BJ (cell line): ENCODE results near the gene TBC1D17. TPM values are rescaled to one million over a fixed set of nuclear protein-coding genes. Genes with fewer than 3 reads are reported as not detected.

Experiments used
- CTCF ChIA-PET: fragments of 350-600 bp; formaldehyde crosslinking; extraction: SDS; loops from one replicate; lab custom pipeline; 2021; ENCODE audit warnings: antibody characterized with exemption, inconsistent platforms; lab: Yijun Ruan, JAX
- POLR2A ChIA-PET: fragments of 300-600 bp; sonication (Branson Sonifier 250); formaldehyde crosslinking; extraction: SDS; loops from one replicate; lab custom pipeline; 2021; ENCODE audit warnings: antibody characterized with exemption; lab: Charles Lee
- DNase-seq: peaks from one replicate; pipeline ENCODE4 v3.0.0-alpha.2; 2011; ENCODE audit warnings: low read depth
- H3K27me3 ChIP-seq: 2 replicates; pipeline ENCODE4 v1.6.0; 2011; ENCODE audit warnings: low read length; ENCODE audit not compliant: control insufficient read depth, insufficient read depth
- H3K36me3 ChIP-seq: 2 replicates; pipeline ENCODE4 v1.5.1; 2011; ENCODE audit warnings: low read length; ENCODE audit not compliant: control insufficient read depth, insufficient read depth
- H3K4me3 ChIP-seq: 2 replicates; pipeline ENCODE4 v1.5.1; 2011; ENCODE audit warnings: low read depth, mild to moderate bottlenecking, control low read depth, low read length
- polyA minus RNA-seq: library from RNA; depleted of rRNA, polyadenylated mRNA; stranded (reverse); fragments of >200 nt; gene quantifications from 2 replicates; pipeline ENCODE4 v1.2.3, GENCODE V29; 2011; rRNA and poly(A)+ RNA removed
- polyA plus RNA-seq: library from polyadenylated mRNA; depleted of rRNA; stranded (reverse); fragments of >200 nt; gene quantifications from 2 replicates; pipeline ENCODE4 v1.2.3, GENCODE V29; 2011; rRNA removed
- TF ChIP-seq, protein P1 (sequence below): IDR thresholded peaks from 2 replicates; pipeline ENCODE4 v1.5.1; 2011; ENCODE audit warnings: low read depth, mild to moderate bottlenecking, control low read depth, inconsistent platforms, low read length, moderate library complexity; ENCODE audit not compliant: insufficient read depth

The TBC1D17 gene
- polyA plus RNA-seq (17.6 and 26.7 TPM in 2 replicates), polyA minus RNA-seq (20.6 and 23.7 TPM in 2 replicates)

DNA sequence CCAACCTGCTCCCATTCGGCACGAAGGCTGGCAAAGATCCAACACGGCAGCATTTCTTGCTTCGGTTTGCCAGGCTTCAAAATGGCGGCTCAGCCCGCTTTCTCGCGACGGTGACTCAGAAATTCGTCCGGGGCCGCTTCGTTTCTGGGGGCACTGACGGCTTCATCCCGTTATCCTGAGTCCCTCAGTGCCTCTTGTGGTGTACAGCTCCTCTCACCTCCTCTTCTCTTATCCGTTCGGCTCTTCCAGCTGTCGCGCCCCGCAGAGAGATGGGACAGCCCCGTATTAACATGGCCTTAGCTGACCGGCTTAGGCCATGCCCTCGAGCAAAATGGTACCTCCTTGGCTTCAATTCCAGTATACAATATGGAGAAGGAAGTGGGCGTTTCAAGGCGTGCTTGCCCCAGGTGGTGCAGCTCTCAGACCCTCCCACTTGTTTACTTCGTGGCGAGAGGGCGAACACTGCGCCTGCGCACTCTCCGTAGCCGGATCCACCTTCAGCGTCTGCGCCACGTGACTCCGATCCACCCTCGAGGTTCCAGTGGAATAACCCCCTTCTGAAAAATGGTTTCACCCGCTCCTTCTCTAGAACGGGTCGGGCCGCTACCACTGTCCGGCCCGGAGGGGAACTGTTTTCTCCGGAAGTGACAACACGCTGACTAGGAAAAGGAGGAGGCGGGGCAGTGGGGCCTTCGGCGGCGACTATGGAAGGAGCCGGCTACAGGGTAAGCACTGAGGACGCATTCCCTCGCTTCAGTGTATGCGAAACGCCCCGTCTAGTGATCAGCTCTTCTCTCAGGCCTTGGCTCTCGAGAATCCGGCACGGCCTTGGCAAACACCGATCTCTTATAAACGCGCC, at the start of gene TBC1D17, which contains the start of gene AKT1S1:
TSS of gene TBC1D17 (plus strand) at position 683 of the 859 bp plus-strand sequence. CDS start at position 705, 22 bp downstream.
TSS of gene AKT1S1 (minus strand) at position 336 of the 859 bp plus-strand sequence. CDS start 4,060 bp downstream, outside the sequence.
- TF ChIP-seq, protein P1, sequence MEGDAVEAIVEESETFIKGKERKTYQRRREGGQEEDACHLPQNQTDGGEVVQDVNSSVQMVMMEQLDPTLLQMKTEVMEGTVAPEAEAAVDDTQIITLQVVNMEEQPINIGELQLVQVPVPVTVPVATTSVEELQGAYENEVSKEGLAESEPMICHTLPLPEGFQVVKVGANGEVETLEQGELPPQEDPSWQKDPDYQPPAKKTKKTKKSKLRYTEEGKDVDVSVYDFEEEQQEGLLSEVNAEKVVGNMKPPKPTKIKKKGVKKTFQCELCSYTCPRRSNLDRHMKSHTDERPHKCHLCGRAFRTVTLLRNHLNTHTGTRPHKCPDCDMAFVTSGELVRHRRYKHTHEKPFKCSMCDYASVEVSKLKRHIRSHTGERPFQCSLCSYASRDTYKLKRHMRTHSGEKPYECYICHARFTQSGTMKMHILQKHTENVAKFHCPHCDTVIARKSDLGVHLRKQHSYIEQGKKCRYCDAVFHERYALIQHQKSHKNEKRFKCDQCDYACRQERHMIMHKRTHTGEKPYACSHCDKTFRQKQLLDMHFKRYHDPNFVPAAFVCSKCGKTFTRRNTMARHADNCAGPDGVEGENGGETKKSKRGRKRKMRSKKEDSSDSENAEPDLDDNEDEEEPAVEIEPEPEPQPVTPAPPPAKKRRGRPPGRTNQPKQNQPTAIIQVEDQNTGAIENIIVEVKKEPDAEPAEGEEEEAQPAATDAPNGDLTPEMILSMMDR: no peak
- peaks cover 20% of the 10 kb centered on the region for H3K36me3 ChIP-seq
- peak; percentile 99 for DNase-seq
- ChIA-PET POLR2A (interaction anchor here (0.6 to 1.2 kb wide), 5 partner anchors 12 to 201 kb away, joined by 3 to 4 read pairs (median 3); partner anchors contain the start of gene PTOV1), CTCF (interaction anchor here (0.8 kb wide), 1 partner anchor 9 kb away, joined by 3 read pairs; no protein-coding TSS in a partner anchor)
- H3K4me3 ChIP-seq: peak within 1 kb of the TSS; percentile 83
- no peaks in the 10 kb centered on the region for H3K27me3 ChIP-seq

DNA sequence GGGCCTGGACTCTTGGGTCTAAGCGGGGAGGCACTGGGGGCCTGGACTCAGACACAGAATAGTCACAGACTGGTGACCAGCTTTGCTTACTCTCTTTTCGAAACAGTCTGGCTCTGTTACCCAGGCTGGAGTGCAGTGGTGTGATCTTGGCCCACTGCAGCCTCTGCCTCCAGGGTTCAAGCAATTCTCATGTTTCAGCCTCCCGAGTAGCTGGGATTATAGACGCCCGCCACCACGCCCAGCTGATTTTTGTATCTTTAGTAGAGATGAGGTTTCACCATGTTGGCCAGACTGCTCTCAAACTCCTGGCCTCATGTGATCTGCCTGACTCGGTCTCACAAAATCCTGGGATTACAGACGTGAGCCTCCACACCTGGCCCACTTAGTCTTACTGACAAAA, 48.3 kb upstream of the TBC1D17 start:
- Histone ChIP-seq H3K36me3 (peaks cover 35% of the 10 kb centered on the region), H3K4me3 (no peak overlapping the region), H3K27me3 (no peaks in the 10 kb centered on the region)
- no peak for DNase-seq
- ChIA-PET POLR2A (no interaction called here), CTCF (no interaction called here)
- TF ChIP-seq, protein P1: no peak

GRCh38 chr19:49829721-49830120, 47.8 kb upstream of the TBC1D17 start:
- Histone ChIP-seq H3K27me3 (no peaks in the 10 kb centered on the region), H3K4me3 (no peak overlapping the region), H3K36me3 (peaks cover 36% of the 10 kb centered on the region)
- DNase-seq: no peak
- ChIA-PET CTCF (no interaction called here), POLR2A (no interaction called here)
- TF ChIP-seq, protein P1: no peak

DNA sequence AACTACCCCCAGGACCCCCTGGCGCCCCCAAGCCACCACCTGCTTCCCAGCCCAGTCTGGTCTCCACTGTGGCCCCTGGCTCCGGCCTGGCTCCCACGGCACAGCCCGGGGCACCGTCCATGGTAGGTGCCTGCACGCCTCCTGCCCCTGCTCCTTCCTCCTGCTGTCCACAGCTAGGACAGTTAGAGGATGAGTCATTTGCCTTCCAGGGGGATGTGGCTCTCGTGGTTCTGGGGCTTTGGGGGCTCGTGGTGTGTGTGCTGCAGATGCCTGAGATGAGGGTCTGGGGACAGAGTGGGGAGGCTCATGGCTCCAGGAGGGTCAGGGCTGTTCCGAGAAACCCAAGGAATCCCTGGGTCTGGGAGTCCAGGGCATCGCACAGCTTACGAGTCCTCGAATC, 46.7 kb upstream of the TBC1D17 start:
- H3K36me3 ChIP-seq: peaks cover 44% of the 10 kb centered on the region
- ChIA-PET CTCF (no interaction called here), POLR2A (no interaction called here)
- no peak overlapping the region for H3K4me3 ChIP-seq
- TF ChIP-seq, protein P1: no peak
- no peak for DNase-seq
- H3K27me3 ChIP-seq: no peaks in the 10 kb centered on the region

- TF ChIP-seq, protein P1: no peak
- Histone ChIP-seq H3K4me3 (no peak overlapping the region), H3K36me3 (peaks cover 48% of the 10 kb centered on the region), H3K27me3 (no peaks in the 10 kb centered on the region)
- POLR2A ChIA-PET: no interaction called here
- CTCF ChIA-PET: no interaction called here
- no peak for DNase-seq
These were observed 45.9 kb upstream of the TBC1D17 start for GRCh38 chr19:49831592-49831991.
